K562 (cell line): ENCODE measurements around the gene AIPL1. TPM values are rescaled to one million over a fixed set of nuclear protein-coding genes. Genes with fewer than 3 reads are reported as not detected.

Source experiments
- ATAC-seq: fragments of 200-7000 bp; cut with Tn5 transposase; 3 replicates; pipeline ENCODE4 v1.9.1; 2020; ENCODE audit warnings: moderate library complexity
- BruUV-seq: library from RNA; stranded (reverse); fragments of 400-500 nt; replicated peaks from 2 replicates; lab custom pipeline; 2021; lab: Mats Ljungman, UMichigan
- CTCF ChIA-PET: fragments of 300-600 bp; formaldehyde crosslinking; extraction: SDS; loops from one replicate; lab custom pipeline; 2021; ENCODE audit warnings: low intra/inter-chr PET ratio; lab: Yijun Ruan, JAX
- POLR2A ChIA-PET: fragments of 300-600, 350-650 bp; sonication (Branson Sonifier 250); formaldehyde crosslinking; extraction: SDS; loops from one replicate; lab custom pipeline; 2021; ENCODE audit warnings: antibody characterized with exemption, inconsistent platforms; lab: Yijun Ruan, JAX
- DNase-seq, 4 experiments: peaks; one replicate each; pipeline versions ENCODE4 v3.0.0 to v3.0.0-alpha.2; 2011 to 2018; ENCODE audit warnings: low spot score in 3 of 4, mixed read lengths in 3 of 4; ENCODE audit errors: extremely low read depth in 1 of 4
- FAIRE-seq: peaks from 2 replicates; lab custom pipeline; 2011; peaks lifted over from hg19 to GRCh38; lab: Jason Lieb, UNC
- H2AFZ ChIP-seq: 2 replicates; pipeline ENCODE4 v1.6.0; 2011; ENCODE audit warnings: low read depth, low read length, control low read depth, inconsistent platforms
- H3K27ac ChIP-seq: fragments of 200-600 bp; 3 replicates; pipeline ENCODE4 v1.8.0; 2011; ENCODE audit warnings: low read depth, mild to moderate bottlenecking, control low read depth, inconsistent platforms, low read length, moderate library complexity, mixed read lengths; ENCODE audit errors: extremely low read depth
- H3K27me3 ChIP-seq, 2 experiments: fragments of 300-600 bp in 1 of 2; 2 replicates in 1 of 2; 3 replicates in 1 of 2; pipeline versions ENCODE4 v1.6.0 to v1.8.0; 2011; ENCODE audit warnings: inconsistent platforms in 2 of 2, low read length in 2 of 2, mild to moderate bottlenecking in 1 of 2, mixed read lengths in 1 of 2, moderate library complexity in 1 of 2; ENCODE audit not compliant: control insufficient read depth in 2 of 2, insufficient read depth in 2 of 2
- H3K36me3 ChIP-seq: fragments of 300-600 bp; 3 replicates; pipeline ENCODE4 v1.8.0; 2011; ENCODE audit warnings: mild to moderate bottlenecking, low read length, inconsistent platforms; ENCODE audit not compliant: control insufficient read depth, insufficient read depth
- H3K4me1 ChIP-seq, 2 experiments: fragments of 200-600 bp in 1 of 2; replicated peaks in 1 of 2; 2 replicates in 1 of 2; 3 replicates in 1 of 2; pipeline versions ENCODE4 v1.5.1 to v1.8.0; 2011; ENCODE audit warnings: inconsistent platforms in 2 of 2, low read length in 2 of 2, mild to moderate bottlenecking in 1 of 2, mixed read lengths in 1 of 2, moderate library complexity in 1 of 2; ENCODE audit not compliant: control insufficient read depth in 2 of 2, insufficient read depth in 2 of 2
- H3K4me2 ChIP-seq: 2 replicates; pipeline ENCODE4 v1.6.1; 2011; ENCODE audit warnings: low read length, control low read depth, inconsistent platforms, mixed read lengths; ENCODE audit not compliant: insufficient read depth
- H3K4me3 ChIP-seq: fragments of 200-600 bp; sonication (generic), shearing (Covaris generic); 2 replicates; pipeline ENCODE4 v1.5.1; 2016; ENCODE audit warnings: control low read depth, inconsistent platforms
- H3K79me2 ChIP-seq: fragments of 200-600 bp; 3 replicates; pipeline ENCODE4 v1.8.0; 2011; ENCODE audit warnings: low read length, inconsistent platforms; ENCODE audit not compliant: control insufficient read depth, insufficient read depth
- H3K9ac ChIP-seq, 2 experiments: 2 replicates each; pipeline versions ENCODE4 v1.6.0 to v1.6.1; 2011; ENCODE audit warnings: low read depth in 2 of 2, low read length in 2 of 2, control low read depth in 1 of 2, inconsistent platforms in 1 of 2, mild to moderate bottlenecking in 1 of 2, mixed read lengths in 1 of 2; ENCODE audit not compliant: insufficient read depth in 1 of 2
- H3K9me1 ChIP-seq: one replicate; pipeline ENCODE4 v1.6.0; 2011; ENCODE audit warnings: inconsistent platforms, mild to moderate bottlenecking, low read length, moderate library complexity; ENCODE audit not compliant: control insufficient read depth, insufficient read depth
- H3K9me3 ChIP-seq: replicated peaks from 2 replicates; pipeline ENCODE4 v1.5.1; 2011; ENCODE audit warnings: low read depth, low read length, inconsistent platforms; ENCODE audit not compliant: control insufficient read depth, insufficient read depth
- H4K20me1 ChIP-seq: replicated peaks from 2 replicates; pipeline ENCODE4 v1.6.1; 2011; ENCODE audit warnings: low read length, inconsistent platforms, mixed read lengths; ENCODE audit not compliant: control insufficient read depth, insufficient read depth
- ATF7 ChIP-seq: fragments of 450-650 bp; IDR thresholded peaks from 2 replicates; pipeline ENCODE4 v1.7.1; 2014; ENCODE audit warnings: mild to moderate bottlenecking, moderate library complexity
- BRF1 ChIP-seq: IDR thresholded peaks from 3 replicates; pipeline ENCODE4 v1.6.1; 2011; ENCODE audit warnings: borderline replicate concordance, mild to moderate bottlenecking; ENCODE audit not compliant: insufficient read length; ENCODE audit errors: extremely low read depth
- CBX1 ChIP-seq: sonication (generic); IDR thresholded peaks from 2 replicates; pipeline ENCODE4 v1.6.1; 2016; ENCODE audit warnings: antibody characterized with exemption, low read depth, mild to moderate bottlenecking
- CREM ChIP-seq: IDR thresholded peaks from 2 replicates; pipeline ENCODE4 v1.6.1; 2014; ENCODE audit warnings: antibody characterized with exemption, low read depth
- ELF2 ChIP-seq: fragments of 250-450 bp; sonication (Bioruptor Pico); IDR thresholded peaks from 2 replicates; pipeline ENCODE4 v1.5.0; 2021; ENCODE audit warnings: mild to moderate bottlenecking
- ERF ChIP-seq: fragments of 450-650 bp; formaldehyde crosslinking; IDR thresholded peaks from 2 replicates; pipeline ENCODE4 v1.4.0; 2020; ENCODE audit warnings: mild to moderate bottlenecking, mixed read lengths
- JUND ChIP-seq, 2 experiments: IDR thresholded peaks; 2 replicates in 1 of 2; 3 replicates in 1 of 2; pipeline ENCODE4 v1.6.1; 2011; ENCODE audit warnings: borderline replicate concordance in 2 of 2, low read depth in 2 of 2, low read length in 2 of 2, improper control_type of control experiment in 1 of 2, missing biosample characterization in 1 of 2, missing genetic modification characterization in 1 of 2, missing genetic modification reagents in 1 of 2
- KLF1 ChIP-seq: fragments of 450-650 bp; IDR thresholded peaks from 2 replicates; pipeline ENCODE4 v1.6.1; 2016; ENCODE audit warnings: missing genetic modification characterization, missing compliant biosample characterization
- KLF10 ChIP-seq: fragments of 250-450 bp; sonication (Bioruptor Pico); IDR thresholded peaks from 2 replicates; pipeline ENCODE4 v1.6.1; 2021; ENCODE audit warnings: matching md5 sums
- MAFG ChIP-seq: fragments of 450-650 bp; conservative IDR thresholded peaks from 2 replicates; pipeline ENCODE4 v1.6.1; 2016; ENCODE audit warnings: missing genetic modification characterization, missing compliant biosample characterization
- MED1 ChIP-seq: sonication (generic); formaldehyde crosslinking; IDR thresholded peaks from 2 replicates; pipeline ENCODE4 v1.8.1; 2023; ENCODE audit warnings: missing genetic modification reagents, borderline replicate concordance
- SETDB1 ChIP-seq: IDR thresholded peaks from one replicate; pipeline ENCODE4 v1.6.1; 2012; ENCODE audit warnings: low read length, control low read depth, inconsistent platforms
- TBP ChIP-seq: optimal IDR thresholded peaks from 2 replicates; pipeline ENCODE3; 2011; ENCODE audit warnings: low read depth, low read length, improper control_type of control experiment
- TFE3 ChIP-seq: fragments of 450-650 bp; formaldehyde crosslinking; IDR thresholded peaks from 2 replicates; pipeline ENCODE4 v1.4.0; 2020; ENCODE audit warnings: mild to moderate bottlenecking, mixed read lengths
- TRIM28 ChIP-seq: fragments of 450-650 bp; IDR thresholded peaks from 2 replicates; pipeline ENCODE4 v1.6.1; 2017
- ZNF23 ChIP-seq: fragments of 250-450 bp; sonication (Bioruptor Pico); IDR thresholded peaks from 2 replicates; pipeline ENCODE4 v1.4.0; 2020; ENCODE audit warnings: mild to moderate bottlenecking
- ZNF24 ChIP-seq: fragments of 450-650 bp; IDR thresholded peaks from 2 replicates; pipeline ENCODE4 v1.6.1; 2016
- ZNF384 ChIP-seq: IDR thresholded peaks from 2 replicates; pipeline ENCODE4 v1.6.1; 2012; ENCODE audit warnings: low read depth, low read length, improper control_type of control experiment
- ZNF395 ChIP-seq: fragments of 200-800 bp; sonication (Bioruptor generic); IDR thresholded peaks from 2 replicates; pipeline ENCODE4 v1.6.1; 2017; ENCODE audit warnings: missing genetic modification characterization, missing compliant biosample characterization
- ZNF507 ChIP-seq: conservative IDR thresholded peaks from 2 replicates; pipeline ENCODE4 v1.6.1; 2017; ENCODE audit warnings: missing genetic modification characterization, missing compliant biosample characterization
- WGBS: fragments of 100-300 bp; shearing (Covaris generic); methylation state at CpG from one replicate; pipeline ENCODE4 v1.1.6; 2016; ENCODE audit warnings: low coverage, mixed read lengths; ENCODE audit not compliant: insufficient coverage; ENCODE audit errors: missing lambda C conversion rate; 5-methylcytosine and 5-hydroxymethylcytosine counted together
- in situ Hi-C: fragments of 300-500 bp; cut with MboI; formaldehyde crosslinking; loops from 4 replicates; pipeline ENCODE4 v1.15.0; 2018; ENCODE audit warnings: inconsistent platforms, mixed read lengths
- intact Hi-C: fragments of 100-400 bp; cut with micrococcal nuclease; formaldehyde crosslinking; loops from 2 replicates; pipeline ENCODE4 v1.14.2; 2022
- polyA plus RNA-seq, 8 experiments: library from polyadenylated mRNA; depleted of rRNA in 4 of 8; stranded (reverse) in 5 of 8; unstranded in 3 of 8; fragments of >200 nt; fragmentation: Nextera tagmentation in 2 of 8; fragmentation: Illumina TruSeq in 1 of 8; extraction: Ambion mirVana in 2 of 8; extraction: Trizol in 1 of 8; gene quantifications; 2 replicates each; pipeline versions ENCODE4 v1.2.1 to v1.2.3, GENCODE V29; 2011 to 2014; ENCODE audit warnings: inconsistent platforms in 1 of 8, missing spikeins in 1 of 8
- total RNA-seq, 7 experiments: library from RNA; depleted of rRNA in 6 of 7; stranded (reverse); fragments of >200 nt in 6 of 7; fragmentation: Illumina TruSeq in 2 of 7; extraction: Trizol in 2 of 7; gene quantifications; 2 replicates each; pipeline versions ENCODE4 v1.2.1 to v1.2.3, GENCODE V29; 2011 to 2021; ENCODE audit warnings: low replicate concordance in 1 of 7

AIPL1 gene
- total and polyA plus RNA-seq, 9 of the 15 experiments (the other 6 are each of a cell fraction or from before 2014, with no cell fraction given): not detected

GRCh38 chr17:6470751-6471521 is 36.0 kb upstream of the AIPL1 start (continued):
- TF ChIP-seq CBX1 (no peak), TBP (no peak), ERF (CRISPR knock-in tag) (no peak), MAFG (no peak), ELF2 (CRISPR knock-in tag) (no peak), MED1 (no peak)

- no peak overlapping the region for H3K27ac ChIP-seq
- peaks cover 0 to 9% of the 10 kb centered on the region in 2 experiments; a peak in 2 of 5 replicates for H3K27me3 ChIP-seq
- no peak for ATAC-seq
- H3K4me1 ChIP-seq: peaks cover 5 to 11% of the 10 kb centered on the region in 2 experiments; a peak in 4 of 5 replicates
- ChIA-PET POLR2A (interaction anchor here (0.9 kb wide), 1 partner anchor 21 kb away, joined by 3 read pairs; no protein-coding TSS in a partner anchor), CTCF (interaction anchor here (0.5 kb wide), 1 partner anchor 180 kb away, joined by 5 read pairs; no protein-coding TSS in a partner anchor)
- no peak for FAIRE-seq
- no peaks in the 10 kb centered on the region for H3K9me3 ChIP-seq
- no peaks in the 10 kb centered on the region for H3K36me3 ChIP-seq
- intact Hi-C loops: no loop called here
- no TSS peak for BruUV-seq
- H3K9ac ChIP-seq: no peak overlapping the region
- WGBS: 62% methylated on average over 14 of the region's 24 CpGs
- in situ Hi-C loops: loop anchor here (5.0 kb wide), 1 partner anchor 42 kb away; no protein-coding TSS in a partner anchor
- TF ChIP-seq ZNF23 (CRISPR knock-in tag) (no peak), CREM (no peak), SETDB1 (no peak), ZNF24 (no peak), TRIM28 (no peak), KLF10 (no peak), TFE3 (CRISPR knock-in tag) (no peak), ZNF507 (no peak), ATF7 (no peak), BRF1 (no peak), JUND (IDR thresholded peaks at IDR 0.05; ENCODE audit: borderline replicate concordance, low read depth, low read length) (no peak), JUND (tag; IDR thresholded peaks at IDR 0.05; ENCODE audit: borderline replicate concordance, low read depth, low read length) (no peak), KLF1 (tag) (no peak), ZNF395 (CRISPR knock-in tag) (no peak), ZNF384 (no peak)
- H4K20me1 ChIP-seq: 0 out of 2 replicates have a peak, but pooled peaks cover 4% of the 10 kb centered on the region
- H3K4me3 ChIP-seq: no peak overlapping the region
- no peak overlapping the region for H2AFZ ChIP-seq
- H3K4me2 ChIP-seq: no peak overlapping the region
- no peaks in the 10 kb centered on the region for H3K79me2 ChIP-seq
- no peak for DNase-seq
- no peaks in the 10 kb centered on the region for H3K9me1 ChIP-seq
Measured at GRCh38 chr17:6470146-6470718, 35.3 kb upstream of the AIPL1 start.
